Caco-2 (cell line): ENCODE results near the gene KRT83. TPM values are rescaled to one million over a fixed set of nuclear protein-coding genes. Genes with fewer than 3 reads are reported as not detected.

ENCODE experiments used
- BruUV-seq: library from RNA; stranded (reverse); fragments of 400-500 nt; replicated peaks from 2 replicates; lab custom pipeline; 2021; lab: Mats Ljungman, UMichigan
- CTCF ChIA-PET: fragments of 300-600 bp; sonication (Branson Sonifier 250); formaldehyde crosslinking; loops from one replicate; lab custom pipeline; 2022; ENCODE audit warnings: antibody characterized with exemption; lab: Charles Lee
- POLR2A ChIA-PET: fragments of 300-600 bp; sonication (Branson Sonifier 250); formaldehyde crosslinking; loops from one replicate; lab custom pipeline; 2022; ENCODE audit warnings: antibody characterized with exemption; lab: Charles Lee
- DNase-seq, 2 experiments: peaks; one replicate each; pipeline versions ENCODE4 v3.0.0 to v3.0.0-alpha.2; 2020 to 2022
- H3K27me3 ChIP-seq: replicated peaks from 2 replicates; pipeline ENCODE4 v1.6.0; 2011; ENCODE audit warnings: low read length; ENCODE audit not compliant: control insufficient read depth, insufficient read depth
- H3K36me3 ChIP-seq: 2 replicates; pipeline ENCODE4 v1.5.1; 2011; ENCODE audit warnings: low read length; ENCODE audit not compliant: control insufficient read depth, insufficient read depth
- H3K4me1 ChIP-seq: fragments of 250-450 bp; sonication (Bioruptor Pico); 2 replicates; pipeline ENCODE4 v1.5.1; 2020; ENCODE audit warnings: mild to moderate bottlenecking
- H3K4me3 ChIP-seq: 2 replicates; pipeline ENCODE4 v1.5.1; 2011; ENCODE audit warnings: low read depth, mild to moderate bottlenecking, control low read depth, low read length
- H3K9me3 ChIP-seq: fragments of 250-450 bp; sonication (Bioruptor Pico); 2 replicates; pipeline ENCODE4 v1.5.1; 2020; ENCODE audit warnings: mild to moderate bottlenecking, moderate library complexity
- H3K27ac Mint-ChIP-seq: one replicate; pipeline ENCODE4 v1.8.0; 2022; ENCODE audit warnings: mixed read lengths; ENCODE audit not compliant: unreplicated experiment
- H3K27me3 Mint-ChIP-seq: one replicate; pipeline ENCODE4 v1.8.0; 2022; ENCODE audit warnings: mixed read lengths; ENCODE audit not compliant: insufficient read depth, unreplicated experiment
- H3K36me3 Mint-ChIP-seq: one replicate; pipeline ENCODE4 v1.8.0; 2022; ENCODE audit warnings: mild to moderate bottlenecking, mixed read lengths; ENCODE audit not compliant: insufficient read depth, unreplicated experiment
- H3K4me1 Mint-ChIP-seq: one replicate; pipeline ENCODE4 v1.8.0; 2022; ENCODE audit warnings: low read depth, mixed read lengths; ENCODE audit not compliant: unreplicated experiment
- H3K4me3 Mint-ChIP-seq: one replicate; pipeline ENCODE4 v1.8.0; 2022; ENCODE audit warnings: mild to moderate bottlenecking, moderate library complexity, mixed read lengths; ENCODE audit not compliant: unreplicated experiment
- H3K9me3 Mint-ChIP-seq: one replicate; pipeline ENCODE4 v1.8.0; 2022; ENCODE audit warnings: mixed read lengths; ENCODE audit not compliant: unreplicated experiment
- intact Hi-C: fragments of 100-400 bp; cut with micrococcal nuclease; formaldehyde crosslinking; loops from one replicate; pipeline ENCODE4 v1.10.0; 2022; ENCODE audit not compliant: unreplicated experiment
- total RNA-seq: library from RNA; stranded (reverse); gene quantifications from 2 replicates; pipeline ENCODE4 v1.2.3, GENCODE V29; 2022
- TF ChIP-seq, protein P1 (sequence below), 2 experiments: fragments of 200-600 bp in 1 of 2; IDR thresholded peaks; 1 replicate in 1 of 2; 2 replicates in 1 of 2; pipeline versions ENCODE4 v1.5.1 to v1.8.0; 2011 to 2022; ENCODE audit warnings: antibody characterized with exemption in 1 of 2, control low read depth in 1 of 2, inconsistent platforms in 1 of 2, low read depth in 1 of 2, low read length in 1 of 2, mild to moderate bottlenecking in 1 of 2, moderate library complexity in 1 of 2; ENCODE audit not compliant: insufficient read depth in 1 of 2, severe bottlenecking in 1 of 2, unreplicated experiment in 1 of 2

The KRT83 gene
- total RNA-seq, 1 experiment from 2014 or later, result not detected

DNA sequence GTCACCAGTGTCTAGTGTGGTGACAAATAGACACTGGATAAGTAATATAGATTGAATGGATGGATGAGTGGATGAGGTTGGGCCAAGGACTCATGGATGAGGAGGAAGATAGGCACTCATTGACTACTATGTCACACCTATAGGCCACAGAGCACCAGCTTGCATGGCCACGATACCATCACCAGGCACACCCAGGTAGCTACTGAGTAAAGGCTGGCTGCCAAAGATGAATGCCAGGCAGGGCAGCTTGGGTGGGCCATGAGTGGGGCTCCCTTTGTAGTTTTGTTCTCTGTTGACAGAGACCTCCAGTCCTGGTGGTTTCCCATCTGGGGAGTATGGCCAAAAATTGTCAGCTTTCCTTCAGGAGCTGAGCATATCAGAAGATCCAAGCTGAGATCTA lies 11.2 kb upstream of the KRT83 start:
- intact Hi-C loops, result no loop called here
- no peaks in the 10 kb centered on the region for H3K27me3 ChIP-seq
- no peak overlapping the region for H3K4me3 ChIP-seq
- Mint-ChIP-seq H3K36me3 (no peaks in the 10 kb centered on the region), H3K27me3 (no peaks in the 10 kb centered on the region), H3K4me3 (no peak overlapping the region), H3K9me3 (peaks cover 10% of the 10 kb centered on the region), H3K27ac (no peak overlapping the region), H3K4me1 (peaks cover 6% of the 10 kb centered on the region)
- TF ChIP-seq, protein P1, sequence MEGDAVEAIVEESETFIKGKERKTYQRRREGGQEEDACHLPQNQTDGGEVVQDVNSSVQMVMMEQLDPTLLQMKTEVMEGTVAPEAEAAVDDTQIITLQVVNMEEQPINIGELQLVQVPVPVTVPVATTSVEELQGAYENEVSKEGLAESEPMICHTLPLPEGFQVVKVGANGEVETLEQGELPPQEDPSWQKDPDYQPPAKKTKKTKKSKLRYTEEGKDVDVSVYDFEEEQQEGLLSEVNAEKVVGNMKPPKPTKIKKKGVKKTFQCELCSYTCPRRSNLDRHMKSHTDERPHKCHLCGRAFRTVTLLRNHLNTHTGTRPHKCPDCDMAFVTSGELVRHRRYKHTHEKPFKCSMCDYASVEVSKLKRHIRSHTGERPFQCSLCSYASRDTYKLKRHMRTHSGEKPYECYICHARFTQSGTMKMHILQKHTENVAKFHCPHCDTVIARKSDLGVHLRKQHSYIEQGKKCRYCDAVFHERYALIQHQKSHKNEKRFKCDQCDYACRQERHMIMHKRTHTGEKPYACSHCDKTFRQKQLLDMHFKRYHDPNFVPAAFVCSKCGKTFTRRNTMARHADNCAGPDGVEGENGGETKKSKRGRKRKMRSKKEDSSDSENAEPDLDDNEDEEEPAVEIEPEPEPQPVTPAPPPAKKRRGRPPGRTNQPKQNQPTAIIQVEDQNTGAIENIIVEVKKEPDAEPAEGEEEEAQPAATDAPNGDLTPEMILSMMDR (IDR thresholded peaks at IDR 0.05; ENCODE audit: insufficient read depth in 1 of 2, low read depth in 1 of 2, low read length in 1 of 2, severe bottlenecking in 1 of 2, unreplicated experiment in 1 of 2), result no peak
- no peak for DNase-seq
- H3K9me3 ChIP-seq, result no peaks in the 10 kb centered on the region
- BruUV-seq, result no TSS peak
- POLR2A ChIA-PET, result no interaction called here
- CTCF ChIA-PET, result interaction anchor here (1.2 kb wide), 1 partner anchor 24 kb away, joined by 6 read pairs; no protein-coding TSS in a partner anchor
- peaks cover 8% of the 10 kb centered on the region for H3K4me1 ChIP-seq
- no peaks in the 10 kb centered on the region for H3K36me3 ChIP-seq

DNA sequence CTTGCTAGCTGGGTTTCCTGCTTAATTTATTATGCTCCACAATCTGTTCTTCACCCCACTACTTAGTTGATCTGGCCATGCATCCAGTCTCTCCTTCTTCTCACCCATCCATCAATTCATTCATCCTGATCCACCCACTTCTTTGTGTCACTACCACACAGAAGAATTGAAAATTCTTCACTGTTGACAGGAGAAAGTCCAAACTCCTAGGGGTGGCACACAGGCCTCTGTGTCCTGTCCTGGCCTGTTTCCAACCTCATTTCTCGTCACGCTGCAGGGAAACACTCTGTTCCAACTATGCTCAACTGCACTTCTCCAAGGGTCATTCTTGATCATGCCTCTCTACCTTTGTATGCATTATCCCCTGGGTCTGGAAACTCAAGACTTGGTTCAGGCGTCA lies 10.6 kb upstream of the KRT83 start:
- H3K36me3 ChIP-seq, result no peaks in the 10 kb centered on the region
- intact Hi-C loops, result no loop called here
- BruUV-seq, result no TSS peak
- Mint-ChIP-seq H3K9me3 (peaks cover 7% of the 10 kb centered on the region), H3K4me1 (peaks cover 6% of the 10 kb centered on the region), H3K27ac (no peak overlapping the region), H3K36me3 (no peaks in the 10 kb centered on the region), H3K27me3 (no peaks in the 10 kb centered on the region), H3K4me3 (no peak overlapping the region)
- no peaks in the 10 kb centered on the region for H3K9me3 ChIP-seq
- DNase-seq, result no peak
- peaks cover 8% of the 10 kb centered on the region for H3K4me1 ChIP-seq
- TF ChIP-seq, protein P1 (IDR thresholded peaks at IDR 0.05; ENCODE audit: insufficient read depth in 1 of 2, low read depth in 1 of 2, low read length in 1 of 2, severe bottlenecking in 1 of 2, unreplicated experiment in 1 of 2), result no peak
- CTCF ChIA-PET, result interaction anchor here (1.2 kb wide), 1 partner anchor 24 kb away, joined by 6 read pairs; no protein-coding TSS in a partner anchor
- no peaks in the 10 kb centered on the region for H3K27me3 ChIP-seq
- POLR2A ChIA-PET, result no interaction called here
- H3K4me3 ChIP-seq, result no peak overlapping the region

DNA sequence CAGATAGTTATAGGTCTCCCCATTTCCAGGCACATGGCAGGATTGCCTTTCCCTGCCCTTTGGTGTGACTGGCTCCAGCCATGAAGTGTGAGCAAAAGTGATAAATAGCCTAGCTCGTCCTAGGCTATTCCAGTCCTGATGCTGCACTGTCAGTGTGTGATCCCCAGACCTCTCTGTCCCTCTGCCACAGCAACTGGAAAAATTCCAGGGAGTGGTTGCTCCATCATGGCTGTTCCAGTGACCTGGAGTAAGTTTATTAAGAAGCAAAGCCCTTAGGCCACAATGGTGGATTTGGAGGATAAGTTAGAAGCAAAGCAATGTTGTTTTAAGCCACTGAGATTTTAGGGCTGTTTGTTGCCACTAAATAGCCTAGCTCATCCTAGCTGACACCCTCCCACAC lies 9.8 kb upstream of the KRT83 start:
- Mint-ChIP-seq H3K4me1 (peaks cover 6% of the 10 kb centered on the region), H3K27ac (no peak overlapping the region), H3K36me3 (no peaks in the 10 kb centered on the region), H3K9me3 (no peaks in the 10 kb centered on the region), H3K27me3 (no peaks in the 10 kb centered on the region), H3K4me3 (no peak overlapping the region)
- CTCF ChIA-PET, result no interaction called here
- H3K4me3 ChIP-seq, result no peak overlapping the region
- BruUV-seq, result no TSS peak
- DNase-seq, result no peak
- H3K36me3 ChIP-seq, result no peaks in the 10 kb centered on the region
- intact Hi-C loops, result no loop called here
- TF ChIP-seq, protein P1 (IDR thresholded peaks at IDR 0.05; ENCODE audit: insufficient read depth in 1 of 2, low read depth in 1 of 2, low read length in 1 of 2, severe bottlenecking in 1 of 2, unreplicated experiment in 1 of 2), result no peak
- POLR2A ChIA-PET, result no interaction called here
- peaks cover 8% of the 10 kb centered on the region for H3K4me1 ChIP-seq
- no peaks in the 10 kb centered on the region for H3K9me3 ChIP-seq
- H3K27me3 ChIP-seq, result no peaks in the 10 kb centered on the region
